AG04449 (cell line): ENCODE results near the gene CD1B.

Experiments
- CTCF ChIA-PET: fragments of 350-600 bp; formaldehyde crosslinking; extraction: SDS; loops from one replicate; lab custom pipeline; 2021; ENCODE audit warnings: antibody characterized with exemption; lab: Yijun Ruan, JAX
- POLR2A ChIA-PET: fragments of 400-600, 350-600 bp; formaldehyde crosslinking; extraction: SDS; loops from one replicate; lab custom pipeline; 2020; ENCODE audit warnings: antibody characterized with exemption, inconsistent platforms; lab: Yijun Ruan, JAX
- DNase-seq: peaks from one replicate; pipeline ENCODE4 v3.0.0-alpha.2; 2010; ENCODE audit warnings: low read depth, low spot score
- H3K4me3 ChIP-seq: 2 replicates; pipeline ENCODE4 v1.5.1; 2011; ENCODE audit warnings: low read depth, mild to moderate bottlenecking, control low read depth, low read length
- TF ChIP-seq, protein P1 (sequence below): IDR thresholded peaks from one replicate; pipeline ENCODE4 v1.5.1; 2011; ENCODE audit warnings: mild to moderate bottlenecking, moderate library complexity, low read length, control low read depth, inconsistent platforms; ENCODE audit not compliant: insufficient read depth; ENCODE audit errors: missing control alignments

CD1B gene

DNA sequence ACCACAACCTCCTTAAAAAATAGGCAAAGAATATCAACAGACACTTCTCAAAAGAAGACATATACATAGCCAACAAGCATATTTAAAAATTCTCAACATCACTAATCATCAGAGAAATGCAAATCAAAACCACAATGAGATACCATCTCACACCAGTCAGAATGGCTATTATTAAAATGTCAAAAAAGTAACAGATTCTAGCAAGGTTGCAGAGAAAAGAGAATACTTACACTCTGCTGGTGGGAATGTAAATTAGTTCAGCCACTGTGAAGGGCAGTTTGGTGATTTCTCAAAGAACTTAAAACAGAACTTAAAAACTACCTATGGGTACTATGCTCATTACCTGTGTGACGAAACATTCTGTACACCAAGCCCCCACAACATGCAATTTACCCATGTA is 20.7 kb downstream of the CD1B start:
- DNase-seq: no peak
- POLR2A ChIA-PET: no interaction called here
- H3K4me3 ChIP-seq: no peak overlapping the region
- TF ChIP-seq, protein P1, sequence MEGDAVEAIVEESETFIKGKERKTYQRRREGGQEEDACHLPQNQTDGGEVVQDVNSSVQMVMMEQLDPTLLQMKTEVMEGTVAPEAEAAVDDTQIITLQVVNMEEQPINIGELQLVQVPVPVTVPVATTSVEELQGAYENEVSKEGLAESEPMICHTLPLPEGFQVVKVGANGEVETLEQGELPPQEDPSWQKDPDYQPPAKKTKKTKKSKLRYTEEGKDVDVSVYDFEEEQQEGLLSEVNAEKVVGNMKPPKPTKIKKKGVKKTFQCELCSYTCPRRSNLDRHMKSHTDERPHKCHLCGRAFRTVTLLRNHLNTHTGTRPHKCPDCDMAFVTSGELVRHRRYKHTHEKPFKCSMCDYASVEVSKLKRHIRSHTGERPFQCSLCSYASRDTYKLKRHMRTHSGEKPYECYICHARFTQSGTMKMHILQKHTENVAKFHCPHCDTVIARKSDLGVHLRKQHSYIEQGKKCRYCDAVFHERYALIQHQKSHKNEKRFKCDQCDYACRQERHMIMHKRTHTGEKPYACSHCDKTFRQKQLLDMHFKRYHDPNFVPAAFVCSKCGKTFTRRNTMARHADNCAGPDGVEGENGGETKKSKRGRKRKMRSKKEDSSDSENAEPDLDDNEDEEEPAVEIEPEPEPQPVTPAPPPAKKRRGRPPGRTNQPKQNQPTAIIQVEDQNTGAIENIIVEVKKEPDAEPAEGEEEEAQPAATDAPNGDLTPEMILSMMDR: no peak
- CTCF ChIA-PET: no interaction called here

DNA sequence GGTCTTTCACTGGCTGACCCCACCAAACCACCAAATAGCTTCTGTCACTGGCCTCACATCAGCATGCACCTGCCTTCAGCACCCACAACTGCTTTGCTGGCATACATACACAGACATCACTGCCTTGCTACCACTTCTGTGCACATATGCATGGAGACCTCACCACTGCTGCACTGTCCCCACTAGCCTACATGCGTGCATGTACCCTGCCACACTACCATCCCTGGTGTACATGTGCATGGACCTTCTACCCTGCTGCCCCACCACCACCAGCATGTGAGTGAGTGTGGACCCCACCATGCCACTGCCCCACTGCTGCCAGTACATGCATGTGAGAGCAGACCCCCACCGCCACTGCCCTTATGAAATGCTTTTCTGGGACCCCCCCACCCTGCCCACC is 35.5 kb downstream of the CD1B start:
- CTCF ChIA-PET: no interaction called here
- no peak for DNase-seq
- TF ChIP-seq, protein P1: no peak
- POLR2A ChIA-PET: no interaction called here
- no peak overlapping the region for H3K4me3 ChIP-seq

DNA sequence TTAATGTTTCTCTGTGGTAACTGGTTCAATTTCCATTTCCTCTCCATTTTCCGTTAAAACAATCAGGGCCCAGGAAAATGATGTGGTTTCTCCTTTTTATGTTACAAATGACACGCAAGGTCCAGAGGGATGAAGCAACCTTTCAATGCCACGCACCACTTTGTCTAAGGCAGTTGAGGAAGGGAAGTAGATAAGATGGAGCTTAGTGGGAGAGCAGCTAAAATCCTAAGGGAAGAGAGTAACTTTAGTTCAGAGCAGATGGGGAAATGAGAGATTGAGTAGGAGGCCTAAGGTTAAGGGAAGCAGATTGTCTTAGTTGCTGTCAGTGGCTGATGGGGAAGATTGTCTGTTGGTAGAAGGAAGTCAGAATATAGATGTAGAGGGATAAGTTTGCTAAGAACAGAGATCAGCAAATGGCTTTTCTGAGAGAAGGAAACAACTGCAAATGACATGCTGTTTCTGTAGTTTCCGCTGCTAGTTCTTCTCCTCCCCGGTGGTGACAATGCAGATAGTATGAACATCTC is 40.9 kb downstream of the CD1B start:
- H3K4me3 ChIP-seq: no peak overlapping the region
- ChIA-PET CTCF (no interaction called here), POLR2A (no interaction called here)
- DNase-seq: no peak
- TF ChIP-seq, protein P1: no peak

DNA sequence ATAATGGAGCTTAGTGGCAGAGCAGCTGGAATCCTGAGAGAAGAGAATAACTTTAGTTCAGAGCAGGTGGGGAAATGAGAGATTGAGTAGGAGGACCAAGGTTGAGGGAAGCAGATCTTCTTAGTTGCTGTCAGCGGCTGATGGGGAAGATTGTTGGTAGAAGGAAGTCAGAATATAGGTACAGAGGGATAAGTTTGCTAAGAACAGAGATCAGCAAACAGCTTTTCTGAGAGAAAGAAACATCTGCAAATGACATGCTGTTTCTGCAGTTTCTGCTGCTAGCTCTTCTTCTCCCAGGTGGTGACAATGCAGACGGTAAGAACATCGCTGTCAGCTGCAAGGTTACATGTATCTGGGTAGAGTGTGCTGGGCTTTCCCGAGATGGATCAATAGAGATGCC is 41.5 kb downstream of the CD1B start, which contains the start of gene CD1C:
Gene CD1C, plus strand, starts transcription at position 113 of the 400 bp plus-strand sequence. Its CDS starts 142 bp downstream, at position 255.
- H3K4me3 ChIP-seq: no peak within 1 kb of the TSS
- CTCF ChIA-PET: no interaction called here
- TF ChIP-seq, protein P1: no peak
- DNase-seq: no peak
- POLR2A ChIA-PET: no interaction called here

DNA sequence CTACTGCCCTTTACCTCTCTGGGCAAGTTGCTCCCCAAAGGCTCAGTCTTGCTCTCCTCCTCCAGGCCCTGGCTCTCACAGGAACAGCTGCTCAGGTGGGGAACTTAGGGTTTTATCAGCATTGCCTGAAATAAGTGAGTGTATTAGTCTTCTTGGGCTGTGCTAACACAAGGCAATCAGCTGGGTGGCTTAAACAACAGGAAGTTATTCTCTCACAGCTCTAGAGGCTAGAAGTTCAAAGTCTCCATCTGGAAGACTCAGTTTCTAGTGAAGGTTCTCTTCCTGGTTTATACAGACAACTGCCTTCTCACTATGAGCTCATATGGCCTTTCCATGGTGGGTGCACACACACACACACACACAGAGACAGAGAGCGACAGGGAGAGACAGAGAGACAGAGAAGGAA is 44.4 kb downstream of the CD1B start:
- POLR2A ChIA-PET: no interaction called here
- TF ChIP-seq, protein P1: no peak
- no peak overlapping the region for H3K4me3 ChIP-seq
- DNase-seq: no peak
- CTCF ChIA-PET: no interaction called here

DNA sequence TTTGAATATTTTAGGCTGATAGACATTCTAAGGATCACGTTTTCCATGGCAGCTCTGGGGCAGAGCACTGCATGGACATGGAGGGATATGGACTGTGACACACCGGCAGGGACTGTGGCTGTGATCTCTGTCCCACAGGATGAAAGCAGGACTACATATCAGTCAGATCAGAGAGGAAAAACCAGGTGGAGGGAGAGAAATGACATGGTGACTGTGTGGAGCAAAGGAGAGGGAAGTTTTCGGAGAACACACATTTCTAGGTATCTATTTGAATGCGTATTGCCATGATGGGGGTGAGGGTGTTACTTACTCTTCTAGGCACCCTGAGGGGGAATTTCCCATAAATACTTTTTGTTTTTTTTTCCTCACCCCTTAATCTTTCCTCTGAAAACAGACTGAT is 44.8 kb downstream of the CD1B start:
- ChIA-PET CTCF (no interaction called here), POLR2A (no interaction called here)
- H3K4me3 ChIP-seq: no peak overlapping the region
- no peak for DNase-seq
- TF ChIP-seq, protein P1: no peak
